ENCODE results near the gene ME1. TPM values are rescaled to one million over a fixed set of nuclear protein-coding genes. Genes with fewer than 3 reads are reported as not detected.

ME1 gene
- total RNA-seq (ENCODE audit: low replicate concordance) = 3.5 and 11.0 TPM in 2 replicates

GRCh38 chr6:83430611-83431544 is at the start of gene ME1:
Gene ME1 (minus strand): TSS chr6:83431051. CDS start chr6:83430954, 97 bp downstream.

GRCh38 chr6:83192871-83193746 is 237.7 kb downstream of the ME1 start, which contains the start of the genes PGM3 and RWDD2A:
Gene PGM3 (minus strand): TSS chr6:83193265. CDS start chr6:83191012, 2,253 bp downstream.
Gene RWDD2A (plus strand): TSS chr6:83193357. CDS start chr6:83194452, 1,095 bp downstream.

Other genes with a start within 250 kb of the ME1 start
- 105 and 186 TPM in 2 replicates for gene PGM3, start 237.8 kb downstream of the ME1 start, total RNA-seq (ENCODE audit: low replicate concordance)
- 2.6 and 7.1 TPM in 2 replicates for gene RWDD2A, start 237.7 kb downstream of the ME1 start, total RNA-seq (ENCODE audit: low replicate concordance)
- 0.47 and 1.9 TPM in 2 replicates for gene PRSS35, start 81.5 kb upstream of the ME1 start, total RNA-seq (ENCODE audit: low replicate concordance)

Measured in smooth muscle cell of the coronary artery (primary cell).